ENCODE data around the gene TMEM161B. TPM values are rescaled to one million over a fixed set of nuclear protein-coding genes. Genes with fewer than 3 reads are reported as not detected.

TMEM161B gene
- total RNA-seq, 1 donor from 2014 or later = 17.4 TPM

GRCh38 chr5:88256872-88257271 lies 11.8 kb downstream of the TMEM161B start:
- no peak for DNase-seq (ENCODE audit: low read depth)
- no peak for TF ChIP-seq CTCF (IDR thresholded peaks at IDR 0.05; ENCODE audit: insufficient read depth, low read length, severe bottlenecking)
- no peaks in the 10 kb centered on the region for H3K36me3 ChIP-seq (ENCODE audit: control insufficient read depth, insufficient read depth, low read length)

GRCh38 chr5:88256037-88256436 lies 12.6 kb downstream of the TMEM161B start:
- Histone ChIP-seq H3K27me3 (ENCODE audit: control insufficient read depth, insufficient read depth, low read length) (no peaks in the 10 kb centered on the region), H3K36me3 (ENCODE audit: control insufficient read depth, insufficient read depth, low read length) (no peaks in the 10 kb centered on the region), H3K4me3 (ENCODE audit: low read depth, low read length) (no peak overlapping the region)
- no peak for TF ChIP-seq CTCF (IDR thresholded peaks at IDR 0.05; ENCODE audit: insufficient read depth, low read length, severe bottlenecking)
- FAIRE-seq (no peak), DNase-seq (ENCODE audit: low read depth) (no peak)

More at GRCh38 chr5:88256872-88257271, 11.8 kb downstream of the TMEM161B start:
- Histone ChIP-seq H3K4me3 (ENCODE audit: low read depth, low read length) (no peak overlapping the region), H3K27me3 (ENCODE audit: control insufficient read depth, insufficient read depth, low read length) (no peaks in the 10 kb centered on the region)
- FAIRE-seq = no peak

- DNase-seq (ENCODE audit: low read depth) = no peak
- Histone ChIP-seq H3K27me3 (ENCODE audit: control insufficient read depth, insufficient read depth, low read length) (no peaks in the 10 kb centered on the region), H3K36me3 (ENCODE audit: control insufficient read depth, insufficient read depth, low read length) (peaks cover 1% of the 10 kb centered on the region), H3K4me3 (ENCODE audit: low read depth, low read length) (no peak overlapping the region)
- no peak for TF ChIP-seq CTCF (IDR thresholded peaks at IDR 0.05; ENCODE audit: insufficient read depth, low read length, severe bottlenecking)
- FAIRE-seq = no peak
Measured at GRCh38 chr5:88254320-88254719, 14.3 kb downstream of the TMEM161B start.

DNA sequence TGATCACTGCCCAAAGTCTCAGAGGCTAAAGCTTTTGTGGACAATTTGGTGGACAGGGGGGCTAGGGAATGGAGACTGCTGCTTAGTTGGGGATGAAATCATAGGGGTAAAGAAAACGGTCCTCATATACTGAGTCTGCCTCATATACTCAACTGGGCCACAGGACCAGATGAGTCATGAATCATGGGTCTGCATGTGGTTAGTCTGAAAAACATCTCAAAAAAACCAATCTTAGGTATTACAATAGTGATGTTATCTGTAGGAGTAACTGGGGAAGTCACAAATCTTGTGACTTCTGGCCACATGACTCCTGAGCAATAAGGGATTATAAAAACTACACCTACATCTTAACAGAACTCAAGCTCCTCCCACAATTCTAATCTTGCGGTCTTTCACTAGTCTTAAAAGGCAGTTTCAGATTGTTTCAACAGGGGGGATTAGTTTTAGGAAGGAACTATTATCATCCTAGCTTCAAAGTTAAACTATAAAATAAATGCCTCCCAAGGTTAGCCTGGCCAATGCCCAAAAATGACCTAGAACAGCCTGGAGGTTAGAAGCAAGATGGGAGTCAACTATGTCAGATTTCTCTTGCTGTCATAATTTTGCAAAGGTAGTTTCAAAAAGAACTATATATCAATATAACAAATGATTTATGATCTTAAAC lies 17.5 kb downstream of the TMEM161B start:
- TF ChIP-seq CTCF (IDR thresholded peaks at IDR 0.05; ENCODE audit: insufficient read depth, low read length, severe bottlenecking) = no peak
- FAIRE-seq (no peak), DNase-seq (ENCODE audit: low read depth) (no peak)
- peaks cover 1% of the 10 kb centered on the region for H3K36me3 ChIP-seq (ENCODE audit: control insufficient read depth, insufficient read depth, low read length)
- no peak overlapping the region for H3K4me3 ChIP-seq (ENCODE audit: low read depth, low read length)
- no peaks in the 10 kb centered on the region for H3K27me3 ChIP-seq (ENCODE audit: control insufficient read depth, insufficient read depth, low read length)

DNA sequence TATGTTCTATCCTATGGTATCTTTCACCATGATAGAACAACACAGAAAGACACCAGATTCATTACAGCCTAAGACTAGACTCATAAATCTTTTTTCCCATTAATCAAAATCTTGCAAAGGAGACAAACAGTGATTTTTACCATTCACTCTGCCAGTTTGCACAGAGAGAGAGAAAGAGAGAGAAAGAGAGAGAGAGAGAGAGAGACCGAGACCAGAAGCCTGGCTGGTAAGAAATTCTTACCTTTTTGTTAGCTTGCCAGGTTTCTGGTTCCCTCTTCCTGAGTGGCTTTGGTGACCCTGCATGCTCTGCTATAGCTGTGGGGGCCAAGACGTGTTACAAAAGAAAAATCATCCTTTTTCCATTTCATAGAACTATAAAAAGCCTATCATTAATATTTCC lies 18.6 kb downstream of the TMEM161B start:
- Histone ChIP-seq H3K36me3 (ENCODE audit: control insufficient read depth, insufficient read depth, low read length) (peaks cover 1% of the 10 kb centered on the region), H3K4me3 (ENCODE audit: low read depth, low read length) (no peak overlapping the region), H3K27me3 (ENCODE audit: control insufficient read depth, insufficient read depth, low read length) (no peaks in the 10 kb centered on the region)
- FAIRE-seq = no peak
- no peak for TF ChIP-seq CTCF (IDR thresholded peaks at IDR 0.05; ENCODE audit: insufficient read depth, low read length, severe bottlenecking)
- no peak for DNase-seq (ENCODE audit: low read depth)
